GM21717 (cell line): ENCODE measurements around the gene UGT2B17.
"Not testable (repeated sequence)": the region's sequence is repeated elsewhere in the genome, so short reads cannot be mapped to it uniquely, and the experiment has no call there.

Source experiments
- ATAC-seq: cut with Tn5 transposase; IDR thresholded peaks from one replicate; pipeline ENCODE4 v1.9.1; 2021; ENCODE audit warnings: mild to moderate bottlenecking, moderate library complexity; ENCODE audit not compliant: unreplicated experiment

UGT2B17 gene

DNA sequence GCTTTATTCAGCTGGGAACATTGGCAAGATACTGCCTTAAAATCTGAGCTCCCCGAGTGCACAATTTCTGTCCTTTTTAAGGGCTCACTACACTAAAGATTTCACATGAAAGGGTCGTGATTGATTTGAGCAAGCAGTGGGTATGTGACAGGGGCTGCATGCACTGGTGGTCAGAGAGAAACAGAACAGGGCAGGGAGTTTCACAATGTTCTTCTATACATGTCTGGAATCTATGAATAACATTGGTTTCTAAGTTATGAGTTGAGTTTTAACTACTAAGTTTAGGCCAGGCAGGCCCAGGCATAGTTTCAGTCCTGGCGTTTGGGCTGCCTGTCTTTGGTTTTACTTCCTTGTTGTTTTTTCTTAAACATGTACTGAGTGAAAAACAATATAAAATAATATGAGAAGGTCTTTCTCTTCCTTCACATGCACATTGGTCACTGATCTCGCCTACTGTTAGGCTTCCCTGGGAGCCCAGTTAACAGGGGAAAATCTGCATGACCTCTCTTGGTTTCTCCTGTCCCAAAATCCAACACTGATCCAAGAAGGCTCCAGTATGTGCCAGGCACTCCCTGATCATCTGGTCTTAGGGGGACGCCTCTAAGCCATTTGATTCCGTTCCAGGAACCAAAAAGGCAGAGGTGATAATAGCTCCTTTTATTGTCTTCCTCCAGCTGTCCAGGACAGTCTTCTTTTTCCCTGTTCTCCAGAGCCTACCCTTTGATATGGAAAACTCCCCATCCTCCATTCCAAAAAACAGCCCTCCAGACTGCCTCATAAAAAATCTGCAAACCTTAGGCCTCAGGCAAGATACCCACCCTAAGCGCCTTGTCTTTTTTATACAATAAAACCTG is at the start of gene UGT2B17:
Gene UGT2B17 (minus strand): TSS at position 51 of the 854 bp plus-strand sequence. CDS start 7,838 bp downstream, outside the sequence.
- ATAC-seq = peak; percentile 91

DNA sequence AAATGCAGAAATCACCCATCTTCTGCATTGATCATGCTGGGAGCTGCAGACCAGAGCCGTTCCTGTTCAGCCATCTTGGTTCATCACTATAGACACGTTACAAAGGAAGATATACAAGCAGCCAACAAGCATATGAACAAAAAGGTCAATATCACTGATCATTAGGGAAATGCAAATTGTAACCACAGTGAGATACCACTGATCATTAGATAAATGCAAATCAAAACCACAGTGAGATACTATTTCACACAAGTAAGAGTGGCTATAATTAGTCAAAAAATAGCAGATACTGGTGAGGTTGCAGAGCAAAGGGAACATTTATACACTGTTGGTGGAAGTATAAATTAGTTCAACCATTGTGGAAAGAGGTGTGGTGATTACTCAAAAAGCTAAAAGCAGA is 46.6 kb upstream of the UGT2B17 start:
- not testable (repeated sequence) for ATAC-seq

DNA sequence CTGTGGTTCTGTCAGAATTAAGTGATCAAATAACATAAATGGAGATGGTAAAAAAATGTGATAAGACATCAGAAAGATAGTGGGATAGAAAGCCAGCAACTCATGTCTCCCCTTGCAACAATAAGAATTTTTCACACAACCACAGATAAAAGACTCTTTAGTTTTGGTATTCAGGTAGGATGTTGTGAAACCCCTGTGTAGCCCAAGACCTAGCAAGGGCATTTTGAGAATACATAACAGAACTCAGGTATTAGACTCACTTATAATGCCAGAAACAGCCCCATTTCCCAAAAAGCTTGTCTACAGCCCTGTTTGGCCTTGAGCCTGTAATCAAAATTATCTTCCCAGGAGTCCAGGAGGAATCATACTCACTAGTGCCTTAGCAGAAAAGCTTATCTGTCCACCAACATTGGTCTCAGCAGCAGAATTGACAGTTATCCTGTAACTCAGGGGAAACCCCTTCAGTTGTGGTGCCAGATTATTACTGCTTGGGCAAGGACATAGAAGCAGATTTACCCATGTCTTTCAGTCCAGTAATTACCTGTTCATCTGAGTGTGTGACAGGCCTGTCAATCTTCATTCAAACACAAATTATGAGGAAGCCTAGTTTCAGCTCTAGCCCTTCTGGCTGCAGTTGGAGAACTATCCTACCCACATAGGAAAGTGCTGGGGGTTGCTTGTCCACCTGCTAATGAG is 41.0 kb upstream of the UGT2B17 start:
- no peak for ATAC-seq

DNA sequence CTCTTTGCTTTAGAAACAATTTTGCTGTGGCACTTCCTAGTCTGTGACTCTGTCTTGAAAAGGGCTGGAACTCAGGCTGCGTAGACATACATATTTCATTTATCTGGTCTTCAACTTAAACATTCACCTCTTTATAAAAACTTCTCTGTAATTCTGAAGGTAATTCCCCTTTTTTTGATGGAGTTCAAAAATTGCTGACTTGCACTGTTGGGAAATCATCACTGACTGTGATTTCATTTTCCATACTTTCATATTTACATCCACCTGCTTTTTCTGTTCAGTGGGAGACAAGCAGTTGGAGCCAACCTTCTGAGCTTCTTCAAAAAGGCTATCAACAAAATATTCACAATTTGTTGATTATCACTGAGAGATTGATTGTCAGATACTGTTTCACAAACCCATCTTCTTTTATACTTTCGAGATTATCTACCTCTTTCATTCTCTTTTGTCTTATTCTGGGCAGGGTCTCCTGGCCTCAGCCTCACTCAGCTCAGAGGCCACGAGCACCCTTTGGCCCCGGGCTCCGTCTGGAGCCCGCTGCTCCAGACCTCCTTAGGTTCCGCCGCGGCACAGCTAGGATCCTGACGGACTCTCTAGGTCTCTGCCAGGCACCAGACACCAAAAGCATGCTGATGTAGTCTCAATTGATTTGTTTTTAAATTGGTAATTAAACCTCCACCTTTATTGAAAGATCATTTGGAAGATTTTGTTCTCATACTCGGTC is 39.7 kb upstream of the UGT2B17 start:
- no peak for ATAC-seq

DNA sequence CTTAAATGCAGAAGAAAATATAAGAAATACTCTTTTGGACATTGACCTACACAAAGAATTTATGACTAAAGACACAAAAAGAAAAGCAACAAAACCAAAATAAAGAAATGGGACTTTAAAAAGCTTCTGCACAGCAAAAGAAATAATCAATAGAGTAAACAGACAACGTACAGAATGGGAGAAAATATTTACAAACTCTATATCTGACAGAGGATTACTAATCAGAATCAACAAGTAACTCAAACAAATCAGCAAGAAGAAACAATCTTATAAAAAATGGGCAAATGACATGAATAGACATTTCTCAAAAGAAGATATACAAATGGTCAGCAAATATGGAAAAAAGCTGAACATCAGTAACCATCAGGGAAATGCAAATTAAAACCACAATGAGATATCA is 37.6 kb upstream of the UGT2B17 start:
- ATAC-seq = no peak

DNA sequence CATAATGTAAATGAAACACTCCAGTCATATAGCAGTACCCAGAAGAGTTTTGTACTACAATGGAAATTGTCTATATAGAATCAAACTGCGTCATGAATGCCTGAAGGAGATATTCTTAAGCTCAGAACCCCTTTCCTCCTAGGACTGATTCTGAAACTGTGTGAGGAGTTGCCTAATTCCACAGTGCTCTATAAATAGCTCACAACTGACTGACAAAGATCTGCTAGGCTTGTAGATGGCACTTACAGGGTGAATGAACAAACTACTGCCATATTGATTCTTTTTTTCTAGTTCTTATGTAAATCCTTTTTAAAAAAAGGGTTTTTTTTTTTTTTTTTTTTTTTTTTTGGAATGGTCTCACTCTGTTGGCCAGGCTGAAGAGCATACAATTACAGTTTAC is 30.1 kb upstream of the UGT2B17 start:
- no peak for ATAC-seq

DNA sequence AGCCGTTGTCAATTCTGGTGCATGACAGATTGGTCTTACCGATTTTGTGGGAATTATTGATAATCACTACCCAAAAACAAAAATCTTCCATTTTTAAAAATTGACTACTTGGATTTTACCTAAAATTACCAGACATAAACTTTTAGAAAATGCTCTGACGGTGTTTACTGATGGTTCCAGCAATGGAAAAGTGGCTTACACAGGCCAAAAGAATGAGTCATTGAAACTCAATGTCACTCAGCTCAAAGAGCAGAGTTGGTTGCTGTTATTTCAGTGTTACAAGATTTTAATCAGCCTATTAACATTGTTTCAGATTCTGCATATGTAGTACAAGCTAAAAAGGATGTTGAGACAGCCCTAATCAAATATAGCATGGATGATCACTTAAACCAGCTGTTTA is 23.0 kb upstream of the UGT2B17 start:
- ATAC-seq = no peak

DNA sequence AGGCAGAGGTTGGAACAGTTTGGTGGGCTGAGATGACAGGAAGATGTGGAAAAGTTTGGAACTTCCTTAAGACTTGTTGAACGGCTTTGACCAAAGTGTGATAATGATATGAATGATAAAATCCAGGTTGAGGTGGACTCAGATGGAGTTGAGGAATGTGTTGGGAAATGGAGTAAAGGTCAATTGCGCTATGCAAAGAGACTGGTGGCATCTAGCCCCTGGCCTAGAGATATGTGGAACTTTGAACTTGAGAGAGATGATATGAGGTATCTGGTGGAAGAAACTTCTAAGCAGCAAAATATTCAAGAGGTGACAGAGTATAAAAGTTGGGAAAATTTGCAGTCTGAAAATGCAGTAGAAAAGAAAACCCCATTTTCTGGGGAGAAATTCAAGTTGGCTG is 21.4 kb upstream of the UGT2B17 start:
- no peak for ATAC-seq

DNA sequence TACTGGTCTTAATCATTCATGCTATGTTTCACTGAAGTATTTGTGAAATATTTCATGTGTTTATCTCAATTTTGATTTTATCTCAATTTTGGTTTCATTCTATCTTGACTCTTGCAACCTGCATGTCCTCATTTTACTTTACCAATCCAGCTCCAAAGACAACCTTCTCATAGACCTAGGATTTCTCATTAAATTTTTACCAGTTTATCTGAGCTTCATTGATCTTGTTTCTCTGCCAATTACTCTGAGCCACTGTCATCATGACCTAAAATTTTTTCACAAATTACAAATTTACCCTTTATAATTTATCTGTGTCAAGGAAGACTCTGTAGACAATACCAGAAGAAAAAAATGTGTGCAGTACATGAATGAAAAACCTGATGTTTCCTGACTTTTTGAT is 18.6 kb upstream of the UGT2B17 start:
- no peak for ATAC-seq

DNA sequence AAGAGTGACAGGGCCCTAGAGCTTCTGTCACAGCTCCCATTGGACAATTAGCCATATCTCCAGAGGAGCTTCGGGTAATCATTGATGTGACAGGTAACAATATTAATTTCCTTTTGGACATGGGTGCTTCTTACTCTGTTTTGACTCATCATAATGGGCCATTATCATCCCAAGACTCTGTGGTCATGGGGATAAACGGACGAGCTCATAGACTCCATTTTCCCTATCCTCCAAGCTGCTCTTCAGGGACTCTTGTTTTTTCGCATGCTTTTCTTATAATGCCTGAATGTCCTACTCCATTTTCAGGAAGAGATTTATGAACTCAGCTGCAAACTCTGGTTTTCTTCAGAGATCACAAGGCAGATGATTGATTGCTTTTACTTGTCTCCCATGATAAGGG is 17.0 kb upstream of the UGT2B17 start:
- no peak for ATAC-seq

DNA sequence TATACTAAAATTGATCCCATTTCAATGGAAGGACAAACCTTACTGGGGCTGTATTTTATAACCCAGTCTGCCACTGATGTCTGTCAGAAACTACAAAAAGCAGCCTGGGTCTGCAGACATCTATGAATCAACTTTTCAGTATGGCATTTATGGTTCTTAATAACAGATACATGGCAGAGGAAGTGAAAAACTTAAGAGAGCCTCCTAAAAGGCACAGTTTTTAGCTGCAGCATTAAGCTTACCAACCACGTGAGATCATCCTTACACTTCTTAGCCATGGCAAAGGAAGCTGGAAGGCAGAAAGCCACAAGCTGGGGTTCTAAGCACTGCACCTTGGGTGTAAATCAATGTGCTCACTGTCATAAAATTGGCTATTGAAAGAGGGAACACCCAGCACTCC is 16.6 kb upstream of the UGT2B17 start:
- no peak for ATAC-seq

DNA sequence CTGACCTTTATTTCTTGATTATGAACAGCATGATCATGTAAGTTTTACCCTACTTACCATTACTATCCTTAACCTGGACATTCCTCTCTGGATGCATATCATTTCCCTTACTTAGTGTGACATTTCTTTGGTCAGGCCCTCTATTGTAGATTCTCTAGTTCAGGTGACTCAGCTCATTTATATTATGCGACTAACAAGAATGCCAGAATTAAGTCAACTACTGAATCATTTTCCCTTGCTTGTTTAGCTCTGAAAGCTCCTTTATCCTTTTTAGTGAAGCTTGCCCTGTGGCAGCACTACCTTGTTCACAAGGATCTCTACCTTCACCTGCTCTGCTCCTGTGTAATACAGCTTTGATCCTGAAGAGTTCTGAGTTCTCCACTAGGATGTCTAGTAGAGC is 15.1 kb upstream of the UGT2B17 start:
- no peak for ATAC-seq

DNA sequence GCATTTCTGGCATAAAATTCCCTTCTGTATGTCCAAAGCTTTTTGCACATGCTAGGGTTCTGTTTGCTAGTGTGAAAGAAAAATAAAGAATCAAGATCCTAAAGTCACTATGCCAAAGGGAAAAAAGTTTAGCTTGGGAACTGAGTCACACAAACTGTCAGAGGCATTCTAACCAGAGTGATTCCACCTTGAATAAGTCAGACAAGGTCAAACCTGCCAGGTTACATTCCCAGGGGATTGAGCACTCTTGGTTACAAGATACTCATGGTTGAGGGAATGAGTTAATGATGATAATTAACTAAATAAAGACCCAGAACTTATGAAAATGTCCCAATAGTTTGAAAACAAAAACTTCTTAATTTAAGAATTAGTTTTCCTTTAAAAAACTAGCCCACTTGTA is 13.7 kb upstream of the UGT2B17 start:
- ATAC-seq = no peak

DNA sequence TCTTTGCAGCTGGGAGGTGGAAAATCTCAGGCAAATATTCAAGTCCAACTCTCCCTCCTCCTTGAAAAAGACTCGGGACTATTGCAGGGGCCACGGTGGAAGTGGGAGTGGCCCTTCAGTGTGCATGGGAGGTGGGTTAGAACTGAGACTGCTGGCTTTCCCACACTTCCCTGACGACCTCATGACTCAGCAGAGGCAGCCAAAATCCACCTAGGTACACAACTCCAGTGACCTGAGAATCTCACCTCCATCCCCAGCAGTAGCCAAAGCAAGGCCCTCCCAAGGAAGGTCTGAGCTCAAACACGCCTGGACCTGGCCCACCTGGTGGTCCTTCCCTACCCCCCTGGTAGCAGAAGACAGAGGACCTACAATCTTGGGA is 6.2 kb upstream of the UGT2B17 start:
- ATAC-seq = no peak

DNA sequence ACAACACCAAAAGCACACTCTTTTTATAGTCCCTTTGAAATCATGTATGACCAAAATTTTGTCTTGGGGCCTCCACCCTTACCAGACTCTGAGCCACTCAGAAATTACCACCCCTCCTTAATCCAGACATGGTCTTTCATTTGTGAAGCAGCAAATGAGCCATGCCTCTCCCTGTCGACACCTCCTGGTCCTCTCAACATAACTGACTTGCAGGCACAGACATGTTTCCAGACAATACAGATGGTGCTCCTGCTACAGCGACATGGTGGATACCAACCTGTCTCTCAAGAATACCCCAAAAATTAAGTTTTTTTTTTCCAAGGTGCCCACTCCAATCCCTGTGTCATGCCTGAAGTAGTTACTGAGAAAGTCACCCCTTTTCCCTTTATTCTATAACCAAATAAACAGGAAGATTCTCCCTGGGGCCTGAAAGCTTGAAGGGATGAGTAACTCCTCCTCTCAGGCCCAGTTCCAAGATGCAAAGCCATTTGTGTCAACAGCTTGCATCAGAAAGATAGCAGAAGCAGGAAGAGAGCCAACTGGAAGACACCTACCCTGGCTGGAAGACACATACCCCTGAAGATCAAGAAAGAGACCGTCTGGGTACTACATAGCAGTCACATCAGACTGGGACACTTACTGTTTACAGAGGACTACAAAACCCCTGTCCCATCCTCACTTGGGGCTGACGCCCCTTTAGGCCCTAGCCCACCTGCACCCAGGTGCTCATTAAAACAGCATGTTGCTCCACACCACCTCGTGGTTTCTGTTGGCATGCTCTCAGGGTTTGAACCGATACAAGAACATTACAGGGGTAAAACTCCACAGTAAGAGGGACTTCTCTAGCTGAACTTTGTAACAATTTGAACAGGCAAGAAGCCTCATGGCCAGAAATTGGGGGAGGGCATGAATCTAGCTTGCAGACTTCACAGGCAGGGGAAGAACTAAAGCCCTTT is 5.5 kb upstream of the UGT2B17 start:
- ATAC-seq = no peak

DNA sequence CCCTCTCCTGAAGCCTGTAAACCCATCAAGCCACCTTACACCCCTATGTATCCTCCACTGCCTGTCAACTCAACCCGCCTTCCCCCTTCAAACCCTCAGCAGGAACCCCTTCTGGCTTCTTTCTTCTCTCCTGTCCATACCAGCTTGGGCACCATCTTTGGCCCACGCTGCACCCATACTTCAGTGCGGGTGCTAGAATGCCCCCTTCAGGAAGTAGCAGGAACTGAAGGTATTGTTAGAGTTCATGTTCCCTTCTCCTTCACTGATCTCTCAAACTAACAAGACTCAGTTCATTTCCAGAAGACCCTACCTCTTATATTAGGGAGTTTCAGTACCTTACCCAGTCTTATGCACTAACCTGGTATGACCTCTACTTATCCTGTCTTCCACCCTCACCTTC is 1.5 kb upstream of the UGT2B17 start:
- no peak for ATAC-seq

DNA sequence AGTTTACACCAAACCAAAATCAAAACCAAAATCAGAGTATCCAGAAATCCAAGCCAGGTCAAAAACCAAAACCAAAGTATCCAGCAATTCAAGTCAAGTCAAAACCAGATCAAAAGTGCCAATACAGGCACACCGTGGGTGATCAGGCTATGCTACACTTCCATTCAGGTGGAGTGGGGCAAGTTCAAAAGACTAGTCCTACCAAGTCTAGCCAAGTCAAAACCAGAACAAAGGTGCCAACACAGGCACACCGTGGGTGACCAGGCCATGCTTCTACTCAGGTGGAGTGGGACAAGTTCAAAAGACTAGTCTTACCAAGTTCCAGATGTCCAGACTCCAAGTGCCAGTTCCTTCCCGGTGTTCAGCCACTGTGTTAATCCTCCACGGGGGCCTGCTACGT is 486 bp downstream of the UGT2B17 start:
- ATAC-seq = not testable (repeated sequence)

DNA sequence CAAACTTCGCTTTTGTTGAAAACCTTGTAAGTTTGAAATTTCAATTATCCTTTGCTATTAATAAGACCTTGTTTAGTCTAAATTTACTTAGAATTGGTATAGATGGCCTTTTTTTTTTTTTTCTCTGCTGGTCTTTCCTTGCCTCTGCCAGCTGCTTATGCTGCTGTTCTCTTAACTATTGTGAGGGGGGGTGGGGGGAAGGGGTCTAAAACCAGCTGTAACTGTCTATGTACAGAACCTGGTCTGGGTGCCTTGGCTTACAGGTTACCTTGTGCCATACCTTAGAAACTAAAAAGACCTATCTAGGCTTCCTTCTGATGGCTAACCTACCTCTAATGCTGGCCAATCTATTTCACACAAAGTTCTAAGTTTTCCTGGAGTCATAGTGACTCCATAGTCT is 1.0 kb downstream of the UGT2B17 start:
- no peak for ATAC-seq

DNA sequence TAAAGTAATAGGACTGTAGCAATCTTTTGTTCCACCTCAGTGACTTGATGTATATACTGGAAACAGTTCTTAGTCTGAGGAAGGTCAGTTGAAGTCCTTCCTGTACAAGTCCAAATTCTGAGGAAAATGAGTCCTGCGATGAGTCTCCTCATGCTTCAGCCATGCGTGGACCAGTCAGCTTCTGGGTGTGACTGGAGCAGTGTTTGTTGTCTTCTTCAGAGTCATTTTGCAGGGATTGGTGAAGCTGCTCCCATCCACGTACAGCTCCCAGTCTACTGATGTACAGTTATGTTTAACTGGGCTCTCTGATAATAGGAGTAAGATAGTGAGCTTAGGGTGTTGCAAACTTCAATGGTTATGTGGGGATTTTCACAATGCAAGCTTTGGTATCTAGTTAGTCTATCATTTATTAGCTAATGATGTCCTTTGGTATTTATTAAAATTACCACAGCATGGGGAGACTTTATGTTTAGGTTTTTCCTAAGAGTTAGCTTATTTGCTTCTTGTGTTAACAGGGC is 3.4 kb downstream of the UGT2B17 start:
- ATAC-seq = no peak

DNA sequence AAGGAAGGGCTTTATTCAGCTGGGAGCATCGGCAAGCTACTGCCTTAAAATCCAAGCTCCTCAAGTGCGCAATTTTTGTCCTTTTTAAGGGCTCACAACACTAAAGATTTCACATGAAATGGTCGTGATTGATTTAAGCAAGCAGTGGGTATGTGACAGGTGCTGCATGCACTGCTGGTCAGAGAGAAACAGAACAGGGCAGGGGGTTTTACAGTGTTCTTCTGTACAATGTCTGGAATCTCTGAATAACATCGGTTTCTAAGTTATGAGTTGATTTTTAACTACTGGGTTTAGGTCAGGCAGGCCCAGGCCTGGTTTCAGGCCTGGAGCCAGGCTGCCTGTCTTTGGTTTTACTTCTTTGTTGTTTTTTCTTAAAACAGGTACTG is 6.0 kb downstream of the UGT2B17 start:
- ATAC-seq = no peak
